SK-N-SH (cell line): ENCODE results near the gene CD63. TPM values are rescaled to one million over a fixed set of nuclear protein-coding genes. Genes with fewer than 3 reads are reported as not detected.

Experiments used
- CTCF ChIA-PET: fragments of 300-600, 350-600 bp; formaldehyde crosslinking; extraction: SDS; loops from one replicate; lab custom pipeline; 2021; lab: Yijun Ruan, JAX
- POLR2A ChIA-PET: fragments of 350-600 bp; sonication (Branson Sonifier 250); formaldehyde crosslinking; extraction: SDS; loops from one replicate; lab custom pipeline; 2020; ENCODE audit warnings: antibody characterized with exemption, inconsistent platforms; lab: Yijun Ruan, JAX
- DNase-seq: peaks from one replicate; pipeline ENCODE4 v3.0.0; 2012
- H2AFZ ChIP-seq: fragments of 200-600 bp; sonication (generic); 2 replicates; pipeline ENCODE4 v1.8.1; 2016; ENCODE audit warnings: antibody characterized with exemption, mild to moderate bottlenecking, low read depth
- H3F3A ChIP-seq: fragments of 200-600 bp; sonication (generic); replicated peaks from 2 replicates; pipeline ENCODE3; 2016; ENCODE audit warnings: antibody characterized with exemption, mild to moderate bottlenecking; ENCODE audit not compliant: insufficient read depth
- H3K27ac ChIP-seq, 2 experiments: fragments of 200-500 bp in 1 of 2; fragments of 200-600 bp in 1 of 2; sonication (Bioruptor generic) in 1 of 2; sonication (generic), shearing (Covaris generic) in 1 of 2; 2 replicates each; pipeline versions ENCODE4 v1.5.1 to v1.6.1; 2014 to 2016; ENCODE audit warnings: low read depth in 2 of 2, inconsistent platforms in 1 of 2, low read length in 1 of 2, mild to moderate bottlenecking in 1 of 2, mixed read lengths in 1 of 2
- H3K27me3 ChIP-seq: fragments of 200-600 bp; sonication (generic), shearing (Covaris generic); 2 replicates; pipeline ENCODE4 v1.6.1; 2016; ENCODE audit warnings: mixed run types; ENCODE audit not compliant: insufficient read depth
- H3K36me3 ChIP-seq, 2 experiments: fragments of 200-500 bp in 1 of 2; fragments of 200-600 bp in 1 of 2; sonication (Bioruptor generic) in 1 of 2; sonication (generic) in 1 of 2; replicated peaks in 1 of 2; 2 replicates each; pipeline versions ENCODE3 to v1.5.1; 2014 to 2016; ENCODE audit warnings: low read length in 1 of 2, mild to moderate bottlenecking in 1 of 2; ENCODE audit not compliant: insufficient read depth in 2 of 2, control insufficient read depth in 1 of 2
- H3K4me1 ChIP-seq, 2 experiments: fragments of 200-500 bp in 1 of 2; fragments of 200-600 bp in 1 of 2; sonication (Bioruptor generic) in 1 of 2; sonication (generic), shearing (Covaris generic) in 1 of 2; 2 replicates each; pipeline versions ENCODE4 v1.5.1 to v1.6.1; 2014 to 2016; ENCODE audit warnings: low read depth in 1 of 2, low read length in 1 of 2, mixed run types in 1 of 2; ENCODE audit not compliant: insufficient read depth in 2 of 2, control insufficient read depth in 1 of 2
- H3K4me2 ChIP-seq: fragments of 200-600 bp; sonication (generic), shearing (Covaris generic); 2 replicates; pipeline ENCODE4 v1.6.1; 2017; ENCODE audit warnings: mixed run types
- H3K4me3 ChIP-seq, 2 experiments: fragments of 200-500 bp in 1 of 2; fragments of 200-600 bp in 1 of 2; sonication (Bioruptor generic) in 1 of 2; sonication (generic), shearing (Covaris generic) in 1 of 2; 2 replicates each; pipeline versions ENCODE4 v1.5.1 to v1.8.1; 2014 to 2016; ENCODE audit warnings: low read depth in 2 of 2, inconsistent platforms in 1 of 2, low read length in 1 of 2, mild to moderate bottlenecking in 1 of 2, mixed read lengths in 1 of 2, moderate library complexity in 1 of 2
- H3K79me2 ChIP-seq: fragments of 200-600 bp; sonication (generic); 2 replicates; pipeline ENCODE4 v1.8.1; 2017; ENCODE audit warnings: mild to moderate bottlenecking; ENCODE audit not compliant: insufficient read depth
- H3K9ac ChIP-seq: fragments of 200-600 bp; sonication (generic); 2 replicates; pipeline ENCODE4 v1.6.1; 2017; ENCODE audit warnings: mixed run types
- H3K9me2 ChIP-seq: fragments of 200-600 bp; sonication (generic); 2 replicates; pipeline ENCODE4 v1.6.1; 2017; ENCODE audit warnings: mixed run types
- H3K9me3 ChIP-seq: fragments of 200-600 bp; sonication (generic); 2 replicates; pipeline ENCODE4 v1.6.1; 2017; ENCODE audit warnings: mixed run types, mild to moderate bottlenecking, moderate library complexity
- H4K20me1 ChIP-seq: fragments of 200-600 bp; sonication (generic); 2 replicates; pipeline ENCODE4 v1.6.1; 2017; ENCODE audit warnings: mild to moderate bottlenecking, mixed run types; ENCODE audit not compliant: insufficient read depth
- EP300 ChIP-seq, 2 experiments: IDR thresholded peaks; 2 replicates each; pipeline versions ENCODE4 v1.4.0 to v1.6.1; 2012; ENCODE audit warnings: borderline replicate concordance in 1 of 2, low read depth in 1 of 2, low read length in 1 of 2
- EZH2phosphoT487 ChIP-seq: fragments of 200-600 bp; sonication (generic); IDR thresholded peaks from 2 replicates; pipeline ENCODE4 v1.6.1; 2017; ENCODE audit warnings: low read depth, mixed run types, mild to moderate bottlenecking, antibody characterized with exemption, moderate library complexity, borderline replicate concordance
- FOXM1 ChIP-seq: IDR thresholded peaks from 2 replicates; pipeline ENCODE4 v1.4.0; 2012; ENCODE audit warnings: low read depth, mild to moderate bottlenecking
- GABPA ChIP-seq: IDR thresholded peaks from 2 replicates; pipeline ENCODE4 v1.4.0; 2012; ENCODE audit warnings: low read depth, mild to moderate bottlenecking
- GATA2 ChIP-seq: sonication (generic); formaldehyde crosslinking; IDR thresholded peaks from 2 replicates; pipeline ENCODE4 v1.5.0; 2020; ENCODE audit warnings: mild to moderate bottlenecking, missing genetic modification reagents
- JUND ChIP-seq: IDR thresholded peaks from 2 replicates; pipeline ENCODE4 v1.4.0; 2012
- MEF2A ChIP-seq: IDR thresholded peaks from 2 replicates; pipeline ENCODE4 v1.4.0; 2012; ENCODE audit warnings: low read depth, borderline replicate concordance
- MXI1 ChIP-seq: IDR thresholded peaks from 2 replicates; pipeline ENCODE4 v1.6.1; 2012; ENCODE audit warnings: mild to moderate bottlenecking, low read depth, low read length, improper control_type of control experiment
- NFIC ChIP-seq: IDR thresholded peaks from 2 replicates; pipeline ENCODE4 v1.4.0; 2012; ENCODE audit warnings: borderline replicate concordance
- RFX5 ChIP-seq: IDR thresholded peaks from 2 replicates; pipeline ENCODE4 v1.6.1; 2012; ENCODE audit warnings: mild to moderate bottlenecking, improper control_type of control experiment, low read length
- RXRA ChIP-seq: IDR thresholded peaks from 2 replicates; pipeline ENCODE4 v1.4.0; 2012; ENCODE audit warnings: low read depth, mild to moderate bottlenecking, borderline replicate concordance
- SIN3A ChIP-seq: IDR thresholded peaks from 2 replicates; pipeline ENCODE4 v1.6.1; 2012; ENCODE audit warnings: low read depth, mild to moderate bottlenecking, low read length, moderate library complexity, borderline replicate concordance
- SMC3 ChIP-seq: IDR thresholded peaks from 2 replicates; pipeline ENCODE4 v1.6.1; 2012; ENCODE audit warnings: low read depth, low read length, improper control_type of control experiment
- TAF1 ChIP-seq: IDR thresholded peaks from 2 replicates; pipeline ENCODE4 v1.6.1; 2012; ENCODE audit warnings: low read depth, mild to moderate bottlenecking, low read length, moderate library complexity, borderline replicate concordance
- TCF12 ChIP-seq: IDR thresholded peaks from 2 replicates; pipeline ENCODE4 v1.4.0; 2012
- USF1 ChIP-seq: IDR thresholded peaks from 2 replicates; pipeline ENCODE4 v1.4.0; 2012; ENCODE audit warnings: low read depth, borderline replicate concordance
- YY1 ChIP-seq: IDR thresholded peaks from 2 replicates; pipeline ENCODE4 v1.4.0; 2012; ENCODE audit warnings: low read depth, mild to moderate bottlenecking
- ZBTB33 ChIP-seq: IDR thresholded peaks from 2 replicates; pipeline ENCODE4 v1.4.0; 2012; ENCODE audit warnings: low read depth, borderline replicate concordance
- WGBS: methylation state at CpG from one replicate; pipeline ENCODE4 v1.1.6; 2017; ENCODE audit warnings: low lambda C conversion rate; 5-methylcytosine and 5-hydroxymethylcytosine counted together
- polyA plus RNA-seq, 3 experiments: library from polyadenylated mRNA; depleted of rRNA; stranded (reverse); fragments of >200 nt; gene quantifications; 2 replicates each; pipeline ENCODE4 v1.2.3, GENCODE V29; 2012
- TF ChIP-seq, protein P1 (sequence below): IDR thresholded peaks from 2 replicates; pipeline ENCODE4 v1.6.1; 2012; ENCODE audit warnings: mild to moderate bottlenecking, low read depth, low read length, moderate library complexity
- TF ChIP-seq, protein P2 (sequence below): IDR thresholded peaks from 2 replicates; pipeline ENCODE4; 2012
- TF ChIP-seq, protein P3 (sequence below): IDR thresholded peaks from 2 replicates; pipeline ENCODE4 v1.4.0; 2012; ENCODE audit warnings: low read depth

Gene CD63
- polyA plus RNA-seq, 1 of the 3 experiments (the other 2 are of a cell fraction): 1,465 TPM

DNA sequence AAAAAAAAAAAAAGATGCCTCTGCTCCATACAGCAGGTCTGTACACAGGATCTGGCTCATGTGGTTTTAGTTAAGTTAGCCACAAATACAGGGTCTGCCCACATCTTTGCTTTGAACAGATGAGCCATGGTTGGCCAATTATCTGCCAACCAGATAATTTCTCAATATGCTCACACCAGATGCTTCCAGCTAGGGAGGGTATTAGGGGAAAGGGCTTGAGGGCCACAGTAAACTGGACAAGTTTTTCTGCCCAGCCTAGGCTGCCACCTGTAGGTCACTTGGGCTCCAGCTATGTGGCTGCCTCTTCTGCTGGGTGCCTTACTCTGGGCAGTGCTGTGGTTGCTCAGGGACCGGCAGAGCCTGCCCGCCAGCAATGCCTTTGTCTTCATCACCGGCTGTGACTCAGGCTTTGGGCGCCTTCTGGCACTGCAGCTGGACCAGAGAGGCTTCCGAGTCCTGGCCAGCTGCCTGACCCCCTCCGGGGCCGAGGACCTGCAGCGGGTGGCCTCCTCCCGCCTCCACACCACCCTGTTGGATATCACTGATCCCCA is 7.8 kb downstream of the CD63 start (continued):
- no peak for TF ChIP-seq MEF2A
- peak; percentile 45; the same call in 1 of the 2 replicates for TF ChIP-seq JUND
- no peak for TF ChIP-seq ZBTB33
- TF ChIP-seq, protein P1, sequence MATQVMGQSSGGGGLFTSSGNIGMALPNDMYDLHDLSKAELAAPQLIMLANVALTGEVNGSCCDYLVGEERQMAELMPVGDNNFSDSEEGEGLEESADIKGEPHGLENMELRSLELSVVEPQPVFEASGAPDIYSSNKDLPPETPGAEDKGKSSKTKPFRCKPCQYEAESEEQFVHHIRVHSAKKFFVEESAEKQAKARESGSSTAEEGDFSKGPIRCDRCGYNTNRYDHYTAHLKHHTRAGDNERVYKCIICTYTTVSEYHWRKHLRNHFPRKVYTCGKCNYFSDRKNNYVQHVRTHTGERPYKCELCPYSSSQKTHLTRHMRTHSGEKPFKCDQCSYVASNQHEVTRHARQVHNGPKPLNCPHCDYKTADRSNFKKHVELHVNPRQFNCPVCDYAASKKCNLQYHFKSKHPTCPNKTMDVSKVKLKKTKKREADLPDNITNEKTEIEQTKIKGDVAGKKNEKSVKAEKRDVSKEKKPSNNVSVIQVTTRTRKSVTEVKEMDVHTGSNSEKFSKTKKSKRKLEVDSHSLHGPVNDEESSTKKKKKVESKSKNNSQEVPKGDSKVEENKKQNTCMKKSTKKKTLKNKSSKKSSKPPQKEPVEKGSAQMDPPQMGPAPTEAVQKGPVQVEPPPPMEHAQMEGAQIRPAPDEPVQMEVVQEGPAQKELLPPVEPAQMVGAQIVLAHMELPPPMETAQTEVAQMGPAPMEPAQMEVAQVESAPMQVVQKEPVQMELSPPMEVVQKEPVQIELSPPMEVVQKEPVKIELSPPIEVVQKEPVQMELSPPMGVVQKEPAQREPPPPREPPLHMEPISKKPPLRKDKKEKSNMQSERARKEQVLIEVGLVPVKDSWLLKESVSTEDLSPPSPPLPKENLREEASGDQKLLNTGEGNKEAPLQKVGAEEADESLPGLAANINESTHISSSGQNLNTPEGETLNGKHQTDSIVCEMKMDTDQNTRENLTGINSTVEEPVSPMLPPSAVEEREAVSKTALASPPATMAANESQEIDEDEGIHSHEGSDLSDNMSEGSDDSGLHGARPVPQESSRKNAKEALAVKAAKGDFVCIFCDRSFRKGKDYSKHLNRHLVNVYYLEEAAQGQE: 0 out of 2 replicates have a peak, but pooled peaks have one; percentile 26

DNA sequence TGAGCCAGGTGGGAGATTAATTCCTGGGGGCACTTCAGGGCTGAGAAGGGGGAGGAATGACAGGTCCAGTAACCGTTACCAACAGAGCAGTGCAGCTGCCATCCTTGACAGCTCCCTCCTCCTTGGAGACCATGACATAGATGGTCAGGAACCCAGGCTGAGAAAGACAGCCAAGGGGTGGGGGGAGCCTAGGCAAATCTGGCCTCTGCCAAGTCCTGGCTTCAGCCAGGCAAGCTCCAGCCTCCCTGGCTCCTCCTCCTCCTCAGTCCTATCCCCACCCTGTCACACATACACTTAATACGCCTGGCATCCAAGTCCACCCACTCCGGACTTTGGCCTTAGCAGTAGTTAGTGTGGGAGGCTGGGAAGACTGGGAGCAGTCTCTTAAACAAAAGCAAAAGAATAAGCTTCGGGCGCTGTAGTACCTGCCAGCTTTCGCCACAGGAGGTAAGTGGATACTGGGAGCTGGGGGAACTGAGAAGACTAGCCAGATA is 8.7 kb downstream of the CD63 start, which contains the start of gene RDH5:
Gene RDH5, plus strand, starts transcription at position 323 of the 494 bp plus-strand sequence. CDS start 792 bp downstream, outside the sequence.
- Histone ChIP-seq H3K9me2 (no peaks in the 10 kb centered on the region), H3K4me2 (peak within 1 kb of the TSS; percentile 66), H3K36me3 (peaks cover 13 to 23% of the 10 kb centered on the region in 2 experiments), H4K20me1 (peaks cover 20% of the 10 kb centered on the region), H3K4me3 (no peak within 1 kb of the TSS), H3K9me3 (no peaks in the 10 kb centered on the region), H3K27me3 (no peaks in the 10 kb centered on the region), H3K27ac (peak within 1 kb of the TSS; percentile 56 to 74), H3K9ac (peak within 1 kb of the TSS; percentile 17; the same call in 1 of the 2 replicates), H3F3A (peaks cover 54% of the 10 kb centered on the region), H2AFZ (no peak within 1 kb of the TSS), H3K4me1 (peaks cover 29 to 41% of the 10 kb centered on the region in 2 experiments), H3K79me2 (peaks cover 15% of the 10 kb centered on the region; the same call in 1 of the 2 replicates)
- 81% methylated on average over 6 of the region's 6 CpGs for WGBS
- TF ChIP-seq GABPA: no peak
- no peak for TF ChIP-seq NFIC
- TF ChIP-seq MEF2A: no peak
- no peak for TF ChIP-seq USF1
- TF ChIP-seq RFX5: no peak
- TF ChIP-seq TCF12: no peak
- TF ChIP-seq SIN3A: no peak
- TF ChIP-seq YY1: no peak
- no peak for TF ChIP-seq RXRA
- TF ChIP-seq, protein P2, sequence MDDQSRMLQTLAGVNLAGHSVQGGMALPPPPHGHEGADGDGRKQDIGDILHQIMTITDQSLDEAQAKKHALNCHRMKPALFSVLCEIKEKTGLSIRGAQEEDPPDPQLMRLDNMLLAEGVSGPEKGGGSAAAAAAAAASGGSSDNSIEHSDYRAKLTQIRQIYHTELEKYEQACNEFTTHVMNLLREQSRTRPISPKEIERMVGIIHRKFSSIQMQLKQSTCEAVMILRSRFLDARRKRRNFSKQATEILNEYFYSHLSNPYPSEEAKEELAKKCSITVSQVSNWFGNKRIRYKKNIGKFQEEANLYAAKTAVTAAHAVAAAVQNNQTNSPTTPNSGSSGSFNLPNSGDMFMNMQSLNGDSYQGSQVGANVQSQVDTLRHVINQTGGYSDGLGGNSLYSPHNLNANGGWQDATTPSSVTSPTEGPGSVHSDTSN: no peak
- no peak for TF ChIP-seq MXI1
- TF ChIP-seq SMC3: no peak
- TF ChIP-seq, protein P3, sequence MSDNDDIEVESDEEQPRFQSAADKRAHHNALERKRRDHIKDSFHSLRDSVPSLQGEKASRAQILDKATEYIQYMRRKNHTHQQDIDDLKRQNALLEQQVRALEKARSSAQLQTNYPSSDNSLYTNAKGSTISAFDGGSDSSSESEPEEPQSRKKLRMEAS: no peak; the same call in 1 of the 2 replicates
- TF ChIP-seq FOXM1: no peak
- no peak for TF ChIP-seq EP300 (IDR thresholded peaks at IDR 0.05; ENCODE audit: borderline replicate concordance in 1 of 2, low read depth in 1 of 2, low read length in 1 of 2)
- no peak for TF ChIP-seq TAF1
- TF ChIP-seq JUND: no peak
- TF ChIP-seq EZH2phosphoT487: no peak
- no peak for TF ChIP-seq GATA2 (CRISPR knock-in tag)
- no peak for DNase-seq
- ChIA-PET CTCF (interaction anchor here (0.6 to 11.2 kb wide), 10 partner anchors 10 to 109 kb away, joined by 3 to 202 read pairs (median 5); partner anchors contain the start of genes CD63 and DNAJC14), POLR2A (no interaction called here)
